RWPE2 (cell line): ENCODE measurements around the gene MEMO1.

Source experiments
- ATAC-seq: fragments of 200-7000 bp; cut with Tn5 transposase; 3 replicates; pipeline ENCODE4 v1.9.1; 2021; ENCODE audit warnings: low read depth
- DNase-seq: peaks from one replicate; pipeline ENCODE4 v3.0.0-alpha.2; 2020; ENCODE audit warnings: low spot score
- H3K27ac ChIP-seq: fragments of 450-650 bp; 2 replicates; pipeline ENCODE4 v1.5.1; 2017; ENCODE audit warnings: mild to moderate bottlenecking; ENCODE audit not compliant: poor library complexity, severe bottlenecking
- H3K27me3 ChIP-seq: fragments of 250-450 bp; sonication (Bioruptor Pico); 2 replicates; pipeline ENCODE4 v1.5.1; 2021; ENCODE audit warnings: mild to moderate bottlenecking, moderate library complexity; ENCODE audit not compliant: insufficient read depth, poor library complexity, severe bottlenecking
- H3K36me3 ChIP-seq: fragments of 250-450 bp; sonication (Bioruptor Pico); 2 replicates; pipeline ENCODE4 v1.5.1; 2020; ENCODE audit warnings: low read depth, mild to moderate bottlenecking, moderate library complexity
- H3K4me1 ChIP-seq: fragments of 250-450 bp; sonication (Bioruptor Pico); 2 replicates; pipeline ENCODE4 v1.5.1; 2021; ENCODE audit warnings: mild to moderate bottlenecking, moderate library complexity; ENCODE audit not compliant: insufficient read depth, poor library complexity, severe bottlenecking
- H3K4me3 ChIP-seq: fragments of 250-450 bp; sonication (Bioruptor Pico); 2 replicates; pipeline ENCODE4 v1.5.1; 2021; ENCODE audit warnings: mild to moderate bottlenecking, moderate library complexity; ENCODE audit not compliant: severe bottlenecking
- H3K9me3 ChIP-seq: fragments of 250-450 bp; sonication (Bioruptor Pico); 2 replicates; pipeline ENCODE4 v1.5.1; 2021; ENCODE audit warnings: mild to moderate bottlenecking, moderate library complexity; ENCODE audit not compliant: severe bottlenecking
- TF ChIP-seq, protein P1 (sequence below): fragments of 450-650 bp; IDR thresholded peaks from one replicate; pipeline ENCODE4 v1.5.1; 2017; ENCODE audit warnings: mild to moderate bottlenecking, moderate library complexity; ENCODE audit not compliant: poor library complexity, severe bottlenecking

The MEMO1 gene

DNA sequence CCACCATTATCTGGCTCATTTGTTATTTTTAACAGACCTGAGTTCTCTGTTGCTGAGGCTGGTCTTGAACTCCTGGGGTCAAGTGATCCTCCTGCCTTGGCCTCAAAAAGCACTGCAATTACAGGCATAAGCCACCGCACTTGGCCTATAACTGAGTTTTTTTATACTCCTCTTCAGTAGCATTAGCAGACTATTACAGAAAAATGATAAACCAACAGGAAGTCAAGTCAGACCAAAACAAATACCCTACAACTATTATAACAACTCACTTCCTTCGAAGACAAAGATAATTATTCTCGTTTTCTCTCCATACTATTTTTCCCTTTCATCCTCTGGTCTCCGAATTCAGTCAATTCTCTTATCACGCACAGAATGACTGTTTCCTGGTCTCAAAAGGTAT, 78.2 kb downstream of the MEMO1 start:
- Histone ChIP-seq H3K4me3 (no peak overlapping the region), H3K4me1 (no peaks in the 10 kb centered on the region), H3K27ac (no peak overlapping the region), H3K9me3 (no peaks in the 10 kb centered on the region), H3K27me3 (no peaks in the 10 kb centered on the region), H3K36me3 (peaks cover 16% of the 10 kb centered on the region)
- ATAC-seq (no peak), DNase-seq (no peak)
- TF ChIP-seq, protein P1, sequence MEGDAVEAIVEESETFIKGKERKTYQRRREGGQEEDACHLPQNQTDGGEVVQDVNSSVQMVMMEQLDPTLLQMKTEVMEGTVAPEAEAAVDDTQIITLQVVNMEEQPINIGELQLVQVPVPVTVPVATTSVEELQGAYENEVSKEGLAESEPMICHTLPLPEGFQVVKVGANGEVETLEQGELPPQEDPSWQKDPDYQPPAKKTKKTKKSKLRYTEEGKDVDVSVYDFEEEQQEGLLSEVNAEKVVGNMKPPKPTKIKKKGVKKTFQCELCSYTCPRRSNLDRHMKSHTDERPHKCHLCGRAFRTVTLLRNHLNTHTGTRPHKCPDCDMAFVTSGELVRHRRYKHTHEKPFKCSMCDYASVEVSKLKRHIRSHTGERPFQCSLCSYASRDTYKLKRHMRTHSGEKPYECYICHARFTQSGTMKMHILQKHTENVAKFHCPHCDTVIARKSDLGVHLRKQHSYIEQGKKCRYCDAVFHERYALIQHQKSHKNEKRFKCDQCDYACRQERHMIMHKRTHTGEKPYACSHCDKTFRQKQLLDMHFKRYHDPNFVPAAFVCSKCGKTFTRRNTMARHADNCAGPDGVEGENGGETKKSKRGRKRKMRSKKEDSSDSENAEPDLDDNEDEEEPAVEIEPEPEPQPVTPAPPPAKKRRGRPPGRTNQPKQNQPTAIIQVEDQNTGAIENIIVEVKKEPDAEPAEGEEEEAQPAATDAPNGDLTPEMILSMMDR, result no peak

GRCh38 chr2:31931916-31932315, 78.9 kb downstream of the MEMO1 start:
- H3K4me3 ChIP-seq, result no peak overlapping the region
- H3K27ac ChIP-seq, result no peak overlapping the region
- DNase-seq, result no peak
- TF ChIP-seq, protein P1, result no peak
- H3K9me3 ChIP-seq, result no peaks in the 10 kb centered on the region
- no peak for ATAC-seq
- peaks cover 18% of the 10 kb centered on the region for H3K36me3 ChIP-seq
- H3K4me1 ChIP-seq, result no peaks in the 10 kb centered on the region
- H3K27me3 ChIP-seq, result no peaks in the 10 kb centered on the region

- no peak for DNase-seq
- no peak for ATAC-seq
- no peak overlapping the region for H3K27ac ChIP-seq
- peaks cover 20% of the 10 kb centered on the region for H3K36me3 ChIP-seq
- H3K9me3 ChIP-seq, result no peaks in the 10 kb centered on the region
- no peaks in the 10 kb centered on the region for H3K27me3 ChIP-seq
- peaks cover 4% of the 10 kb centered on the region for H3K4me1 ChIP-seq
- no peak overlapping the region for H3K4me3 ChIP-seq
- TF ChIP-seq, protein P1, result no peak
Observed at GRCh38 chr2:31925517-31925916, 85.3 kb downstream of the MEMO1 start.

DNA sequence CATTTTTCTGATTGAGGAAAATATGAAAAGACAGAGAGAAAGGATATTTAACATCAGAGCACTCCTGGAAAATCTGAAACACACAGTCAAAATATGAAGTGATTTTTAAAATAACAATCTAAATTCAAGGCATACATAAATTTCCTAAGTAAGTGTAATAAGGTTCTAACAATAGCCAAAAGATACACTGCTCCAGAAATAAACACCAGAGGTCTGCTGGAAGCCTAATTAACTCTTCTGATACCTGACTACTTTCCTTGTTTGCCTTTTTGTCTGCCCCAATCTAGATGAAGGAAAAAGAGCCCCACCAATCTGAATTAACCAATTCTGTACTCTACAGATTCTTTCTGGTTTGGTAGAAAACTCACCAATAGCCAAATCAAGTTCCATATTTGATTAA, 87.1 kb downstream of the MEMO1 start:
- TF ChIP-seq, protein P1, result no peak

DNA sequence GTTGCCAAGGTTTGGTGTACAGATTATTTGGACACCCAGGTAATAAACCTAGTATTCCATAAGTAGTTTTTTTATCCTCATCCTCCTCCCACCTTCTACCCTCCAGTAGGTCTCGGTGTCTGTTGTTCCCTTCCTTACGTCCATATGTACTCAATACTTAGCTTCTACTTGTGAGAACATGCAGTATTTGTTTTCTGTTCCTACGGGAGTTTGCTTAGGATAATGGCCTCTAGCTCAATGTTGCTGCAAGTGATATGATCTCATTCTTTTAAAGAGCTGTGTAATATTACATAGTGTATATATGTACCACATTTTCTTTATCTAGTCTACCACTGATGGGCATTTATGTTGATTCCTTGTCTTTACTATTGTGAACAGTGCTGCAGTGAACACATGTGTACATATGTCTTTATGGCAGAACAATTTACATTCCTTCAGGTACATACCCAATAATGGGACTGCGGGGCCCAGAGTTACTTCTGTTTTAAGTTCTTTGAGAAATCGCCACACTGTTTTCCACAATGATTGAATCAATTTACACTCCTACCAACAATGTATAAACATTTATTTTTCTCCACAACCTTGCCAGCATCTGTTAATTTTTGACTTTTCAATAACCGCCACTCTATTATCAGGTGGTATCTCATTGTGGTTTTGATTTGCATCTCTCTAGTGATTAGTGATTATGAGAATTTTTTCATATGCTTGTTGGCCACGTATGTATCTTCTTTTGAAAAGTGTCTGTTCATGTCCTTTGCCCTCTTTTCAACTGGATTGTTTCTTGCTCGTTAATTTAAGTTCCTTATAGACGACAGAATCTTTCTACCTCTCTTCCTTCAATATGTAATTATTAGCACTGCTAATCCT, 88.0 kb downstream of the MEMO1 start:
- ATAC-seq, result peak; percentile 56
- Histone ChIP-seq H3K4me3 (no peak overlapping the region), H3K27ac (no peak overlapping the region), H3K4me1 (peaks cover 4% of the 10 kb centered on the region), H3K36me3 (peaks cover 31% of the 10 kb centered on the region), H3K27me3 (no peaks in the 10 kb centered on the region), H3K9me3 (no peaks in the 10 kb centered on the region)
- no peak for DNase-seq
- TF ChIP-seq, protein P1, result no peak

More for the DNA sequence above, 87.1 kb downstream of the MEMO1 start:
- Histone ChIP-seq H3K27me3 (no peaks in the 10 kb centered on the region), H3K4me1 (peaks cover 4% of the 10 kb centered on the region), H3K36me3 (peaks cover 29% of the 10 kb centered on the region), H3K4me3 (no peak overlapping the region), H3K27ac (no peak overlapping the region), H3K9me3 (no peaks in the 10 kb centered on the region)
- ATAC-seq (no peak), DNase-seq (no peak)
